Panc1 (cell line): Measurements from ENCODE around the gene SBDS.

Source experiments
- CTCF ChIP-seq: fragments of 450-650 bp; IDR thresholded peaks from 2 replicates; pipeline ENCODE4 v1.5.1; 2017; ENCODE audit warnings: mild to moderate bottlenecking
- POLR2AphosphoS5 ChIP-seq: IDR thresholded peaks from 2 replicates; pipeline ENCODE4 v1.6.1; 2012; ENCODE audit warnings: mild to moderate bottlenecking, low read depth, low read length, moderate library complexity
- REST ChIP-seq, 2 experiments: IDR thresholded peaks; 2 replicates each; pipeline ENCODE4 v1.6.1; 2011 to 2012; ENCODE audit warnings: low read depth in 2 of 2, control low read depth in 1 of 2, low read length in 1 of 2, mild to moderate bottlenecking in 1 of 2, moderate library complexity in 1 of 2; ENCODE audit not compliant: insufficient read depth in 1 of 2
- SIN3A ChIP-seq: IDR thresholded peaks from 2 replicates; pipeline ENCODE4 v1.6.1; 2012; ENCODE audit warnings: low read depth, mild to moderate bottlenecking, low read length, moderate library complexity, borderline replicate concordance; ENCODE audit not compliant: insufficient read depth
- TCF7L2 ChIP-seq: IDR thresholded peaks from 2 replicates; pipeline ENCODE4 v1.6.1; 2011; ENCODE audit warnings: mild to moderate bottlenecking, low read depth, low read length, inconsistent platforms

DNA sequence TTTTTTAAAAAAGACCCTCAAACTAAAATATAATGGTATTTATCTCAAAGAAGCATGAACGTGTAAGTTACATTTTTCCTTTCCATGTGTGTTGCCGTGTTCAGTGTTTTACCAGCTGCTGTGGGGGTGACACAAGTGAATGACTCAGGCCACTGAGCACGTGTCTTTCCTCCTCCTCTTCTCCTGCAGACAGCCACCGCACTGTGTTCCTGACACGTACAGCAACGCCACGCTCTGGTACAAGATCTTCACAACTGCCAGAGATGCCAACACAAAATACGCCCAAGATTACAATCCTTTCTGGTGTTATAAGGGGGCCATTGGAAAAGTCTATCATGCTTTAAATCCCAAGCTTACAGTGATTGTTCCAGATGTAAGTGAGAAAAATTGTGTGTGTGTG is 44.6 kb downstream of the SBDS start:
- TF ChIP-seq CTCF = no peak
- TF ChIP-seq REST (IDR thresholded peaks at IDR 0.05; ENCODE audit: insufficient read depth in 1 of 2, low read depth in 2 of 2, low read length in 1 of 2) = no peak
- TF ChIP-seq TCF7L2 = no peak
- no peak for TF ChIP-seq SIN3A
- TF ChIP-seq POLR2AphosphoS5 = no peak
